Testis (tissue), 3 donors: ENCODE measurements around the gene TBC1D30. TPM values are rescaled to one million over a fixed set of nuclear protein-coding genes. Genes with fewer than 3 reads are reported as not detected.

Experiments used
- DNase-seq: peaks from one replicate; pipeline ENCODE4 v3.0.0-alpha.2; 2019
- H3K27ac ChIP-seq, 2 donors: fragments of 200-600 bp; sonication (generic); one replicate each; pipeline ENCODE4 v1.5.1; 2019
- H3K27me3 ChIP-seq: fragments of 200-600 bp; sonication (generic); one replicate; pipeline ENCODE4 v1.5.1; 2019
- H3K36me3 ChIP-seq: fragments of 200-600 bp; sonication (generic); one replicate; pipeline ENCODE4 v1.5.1; 2017; ENCODE audit warnings: low read depth; ENCODE audit errors: missing control alignments
- H3K4me1 ChIP-seq: fragments of 200-600 bp; sonication (generic); one replicate; pipeline ENCODE4 v1.5.1; 2019
- H3K4me3 ChIP-seq, 2 donors: fragments of 200-600 bp; sonication (generic); one replicate each; pipeline ENCODE4 v1.5.1; 2017 to 2019
- H3K9me3 ChIP-seq: fragments of 200-600 bp; sonication (generic); one replicate; pipeline ENCODE4 v1.5.1; 2017
- POLR2A ChIP-seq: fragments of 450-650 bp; IDR thresholded peaks from one replicate; pipeline ENCODE4 v1.6.1; 2017; ENCODE audit warnings: antibody characterized with exemption, mild to moderate bottlenecking, moderate library complexity
- WGBS, 2 donors: methylation state at CpG; one replicate each; pipeline ENCODE4 v1.1.5; 2018; 5-methylcytosine and 5-hydroxymethylcytosine counted together
- intact Hi-C: fragments of 100-400 bp; cut with DNase I; formaldehyde crosslinking; loops from one replicate; pipeline ENCODE4 v1.15.1; 2023; ENCODE audit warnings: low total_unique reads
- polyA plus RNA-seq: library from polyadenylated mRNA; stranded (reverse); fragments of 350-450 nt; fragmentation: Illumina TruSeq; extraction: RNeasy Lipid Tissue Mini Kit (QIAGEN cat#74804); gene quantifications from one replicate; pipeline ENCODE4 v1.2.3, GENCODE V29; 2014; ENCODE audit warnings: low read depth, low replicate concordance; ENCODE audit not compliant: insufficient read depth
- total RNA-seq, 2 donors: library from RNA; depleted of rRNA; stranded (reverse); fragments of >200 nt; gene quantifications; one replicate each; pipeline ENCODE4 v1.2.3, GENCODE V29; 2016
- TF ChIP-seq, protein P1 (sequence below), 3 experiments: fragments of 450-650 bp in 2 of 3; fragments of 200-600 bp in 1 of 3; sonication (generic) in 1 of 3; IDR thresholded peaks; one replicate each; pipeline ENCODE4 v1.5.1; 2016 to 2019; ENCODE audit warnings: antibody characterized with exemption in 3 of 3, mild to moderate bottlenecking in 2 of 3, moderate library complexity in 1 of 3

Gene TBC1D30
- total and polyA plus RNA-seq, 3 donors from 2014 or later: 7.0 to 8.7 (median 8.3) TPM

DNA sequence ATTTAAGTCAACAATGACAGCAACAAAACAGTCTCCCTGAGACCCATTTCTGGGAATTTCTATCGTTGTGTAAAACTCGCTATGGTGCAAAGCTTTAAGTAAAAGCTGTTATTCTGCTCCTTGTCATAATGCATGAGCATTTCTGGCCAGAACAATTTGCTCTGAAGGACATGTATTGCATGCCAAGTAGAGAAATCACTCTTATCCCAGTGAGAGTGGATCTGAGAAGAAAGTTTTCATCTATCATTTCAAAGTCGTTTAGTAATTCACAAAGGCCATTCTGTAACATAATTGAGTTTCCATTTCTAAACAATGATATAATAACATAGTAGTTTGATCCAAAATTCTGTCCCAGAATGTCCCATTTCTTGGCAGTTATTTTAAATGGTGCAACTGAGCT lies 86.6 kb downstream of the TBC1D30 start:
- Histone ChIP-seq H3K27ac (no peak overlapping the region), H3K36me3 (no peaks in the 10 kb centered on the region), H3K4me1 (no peaks in the 10 kb centered on the region), H3K9me3 (no peaks in the 10 kb centered on the region), H3K4me3 (no peak overlapping the region), H3K27me3 (no peaks in the 10 kb centered on the region)
- no peak for DNase-seq
- WGBS, 2 donors: 57 to 69% methylated on average over 3 of the region's 3 CpGs
- intact Hi-C loops: no loop called here
- no peak for TF ChIP-seq POLR2A
- TF ChIP-seq, protein P1, sequence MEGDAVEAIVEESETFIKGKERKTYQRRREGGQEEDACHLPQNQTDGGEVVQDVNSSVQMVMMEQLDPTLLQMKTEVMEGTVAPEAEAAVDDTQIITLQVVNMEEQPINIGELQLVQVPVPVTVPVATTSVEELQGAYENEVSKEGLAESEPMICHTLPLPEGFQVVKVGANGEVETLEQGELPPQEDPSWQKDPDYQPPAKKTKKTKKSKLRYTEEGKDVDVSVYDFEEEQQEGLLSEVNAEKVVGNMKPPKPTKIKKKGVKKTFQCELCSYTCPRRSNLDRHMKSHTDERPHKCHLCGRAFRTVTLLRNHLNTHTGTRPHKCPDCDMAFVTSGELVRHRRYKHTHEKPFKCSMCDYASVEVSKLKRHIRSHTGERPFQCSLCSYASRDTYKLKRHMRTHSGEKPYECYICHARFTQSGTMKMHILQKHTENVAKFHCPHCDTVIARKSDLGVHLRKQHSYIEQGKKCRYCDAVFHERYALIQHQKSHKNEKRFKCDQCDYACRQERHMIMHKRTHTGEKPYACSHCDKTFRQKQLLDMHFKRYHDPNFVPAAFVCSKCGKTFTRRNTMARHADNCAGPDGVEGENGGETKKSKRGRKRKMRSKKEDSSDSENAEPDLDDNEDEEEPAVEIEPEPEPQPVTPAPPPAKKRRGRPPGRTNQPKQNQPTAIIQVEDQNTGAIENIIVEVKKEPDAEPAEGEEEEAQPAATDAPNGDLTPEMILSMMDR (IDR thresholded peaks at IDR 0.05): no peak

DNA sequence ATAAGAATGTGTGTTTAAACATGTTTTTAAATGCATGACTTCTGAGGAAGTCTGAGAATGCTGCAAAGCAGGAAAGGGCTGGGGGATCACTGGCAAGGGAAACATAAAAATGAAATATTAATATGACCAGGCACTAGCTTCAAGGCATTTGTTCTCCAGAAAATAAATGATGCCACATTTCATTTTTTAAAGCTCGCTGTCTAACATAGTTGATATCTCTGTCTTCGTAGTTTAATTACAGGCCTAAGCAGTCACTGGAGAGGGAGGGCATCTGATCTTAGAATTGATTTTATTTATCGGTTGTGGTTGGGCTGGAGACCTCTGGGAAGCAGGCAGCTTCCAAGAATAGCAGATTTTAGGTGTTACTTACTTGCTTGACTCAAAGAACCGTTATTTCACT lies 87.5 kb downstream of the TBC1D30 start:
- no peaks in the 10 kb centered on the region for H3K36me3 ChIP-seq
- no peaks in the 10 kb centered on the region for H3K27me3 ChIP-seq
- 67 to 73% methylated on average over 4 of the region's 4 CpGs for WGBS, 2 donors
- no peak for DNase-seq
- TF ChIP-seq, protein P1 (IDR thresholded peaks at IDR 0.05): no peak
- TF ChIP-seq POLR2A: no peak
- no peaks in the 10 kb centered on the region for H3K4me1 ChIP-seq
- intact Hi-C loops: no loop called here
- no peak overlapping the region for H3K27ac ChIP-seq
- no peaks in the 10 kb centered on the region for H3K9me3 ChIP-seq
- no peak overlapping the region for H3K4me3 ChIP-seq

DNA sequence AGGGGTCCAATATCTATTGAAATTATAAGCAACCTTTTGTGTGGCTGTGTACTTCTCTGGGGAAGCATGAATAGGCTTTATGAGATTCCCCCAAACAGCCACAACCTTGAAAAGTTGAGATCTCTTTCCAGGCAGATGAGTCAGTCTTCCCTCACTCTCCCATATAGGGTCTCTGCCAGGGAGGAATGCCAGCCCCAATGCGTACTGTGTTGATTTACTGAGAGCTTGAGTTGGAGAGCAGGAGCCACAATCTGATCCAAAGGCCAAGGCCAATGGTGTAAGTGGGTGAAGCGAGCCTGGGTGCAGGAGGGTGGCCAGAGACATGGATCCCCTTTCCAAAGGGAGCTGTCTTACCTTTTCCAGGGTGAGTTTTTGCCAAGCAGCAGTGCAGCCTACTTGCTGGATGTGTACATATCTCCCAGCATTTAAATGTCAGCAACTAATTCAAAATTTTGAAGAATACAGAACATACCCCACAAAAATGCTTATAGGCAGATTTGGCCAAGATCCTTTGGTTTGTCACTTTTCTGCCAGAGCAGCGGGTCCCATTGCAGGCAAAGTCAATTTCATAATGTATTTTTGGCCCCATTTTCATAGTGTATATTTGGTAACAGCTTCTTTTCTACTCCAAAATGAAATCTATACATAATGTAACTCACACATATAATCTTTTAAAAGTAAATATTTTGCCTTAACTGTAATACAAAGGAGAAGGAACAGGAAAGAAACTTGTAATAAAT lies 88.2 kb downstream of the TBC1D30 start:
- peak; percentile 28 for DNase-seq
- no peak overlapping the region for H3K4me3 ChIP-seq
- H3K27me3 ChIP-seq: no peaks in the 10 kb centered on the region
- intact Hi-C loops: no loop called here
- no peaks in the 10 kb centered on the region for H3K9me3 ChIP-seq
- no peak for TF ChIP-seq POLR2A
- TF ChIP-seq, protein P1 (IDR thresholded peaks at IDR 0.05): no peak
- H3K36me3 ChIP-seq: no peaks in the 10 kb centered on the region
- H3K27ac ChIP-seq: no peak overlapping the region
- WGBS, 2 donors: 58 to 79% methylated on average over 3 of the region's 3 CpGs
- no peaks in the 10 kb centered on the region for H3K4me1 ChIP-seq

DNA sequence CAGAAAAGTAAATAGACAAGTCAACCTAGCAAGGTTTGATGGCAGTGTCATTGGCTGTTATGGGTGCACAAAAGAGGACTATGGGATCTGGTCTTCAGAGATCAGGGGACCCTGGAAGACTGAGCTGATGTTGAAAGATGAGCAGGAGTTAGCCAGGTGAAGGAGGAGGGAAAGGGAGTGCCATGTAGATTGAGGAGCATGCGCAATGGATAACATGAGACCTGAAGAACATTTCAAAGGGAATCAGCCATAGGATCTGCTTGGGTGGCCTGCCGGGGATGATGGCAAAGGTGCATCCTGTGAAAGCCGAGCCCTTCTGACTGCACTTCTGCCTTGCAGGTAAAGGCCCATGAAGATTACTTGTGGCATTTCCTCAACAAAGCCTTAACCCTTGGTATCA lies 90.8 kb downstream of the TBC1D30 start:
- WGBS, 2 donors: 90 to 99% methylated on average over 3 of the region's 3 CpGs
- intact Hi-C loops: no loop called here
- TF ChIP-seq, protein P1 (IDR thresholded peaks at IDR 0.05): no peak
- no peaks in the 10 kb centered on the region for H3K4me1 ChIP-seq
- no peaks in the 10 kb centered on the region for H3K36me3 ChIP-seq
- H3K27me3 ChIP-seq: no peaks in the 10 kb centered on the region
- no peaks in the 10 kb centered on the region for H3K9me3 ChIP-seq
- DNase-seq: no peak
- no peak overlapping the region for H3K4me3 ChIP-seq
- no peak overlapping the region for H3K27ac ChIP-seq
